Stimulated activated naive CD4-positive, alpha-beta T cell (primary cell): ENCODE measurements around the gene ERAP2.
A peak's percentile ranks its signal among the peaks of the same experiment; 100 is the strongest.
"Not testable (repeated sequence)": the region's sequence is repeated elsewhere in the genome, so short reads cannot be mapped to it uniquely, and the experiment has no call there.

Experiments used
- DNase-seq, 6 experiments: peaks; one replicate each; lab custom pipeline; 2025; lab: John Stamatoyannopoulos, UW

The ERAP2 gene, protein sequence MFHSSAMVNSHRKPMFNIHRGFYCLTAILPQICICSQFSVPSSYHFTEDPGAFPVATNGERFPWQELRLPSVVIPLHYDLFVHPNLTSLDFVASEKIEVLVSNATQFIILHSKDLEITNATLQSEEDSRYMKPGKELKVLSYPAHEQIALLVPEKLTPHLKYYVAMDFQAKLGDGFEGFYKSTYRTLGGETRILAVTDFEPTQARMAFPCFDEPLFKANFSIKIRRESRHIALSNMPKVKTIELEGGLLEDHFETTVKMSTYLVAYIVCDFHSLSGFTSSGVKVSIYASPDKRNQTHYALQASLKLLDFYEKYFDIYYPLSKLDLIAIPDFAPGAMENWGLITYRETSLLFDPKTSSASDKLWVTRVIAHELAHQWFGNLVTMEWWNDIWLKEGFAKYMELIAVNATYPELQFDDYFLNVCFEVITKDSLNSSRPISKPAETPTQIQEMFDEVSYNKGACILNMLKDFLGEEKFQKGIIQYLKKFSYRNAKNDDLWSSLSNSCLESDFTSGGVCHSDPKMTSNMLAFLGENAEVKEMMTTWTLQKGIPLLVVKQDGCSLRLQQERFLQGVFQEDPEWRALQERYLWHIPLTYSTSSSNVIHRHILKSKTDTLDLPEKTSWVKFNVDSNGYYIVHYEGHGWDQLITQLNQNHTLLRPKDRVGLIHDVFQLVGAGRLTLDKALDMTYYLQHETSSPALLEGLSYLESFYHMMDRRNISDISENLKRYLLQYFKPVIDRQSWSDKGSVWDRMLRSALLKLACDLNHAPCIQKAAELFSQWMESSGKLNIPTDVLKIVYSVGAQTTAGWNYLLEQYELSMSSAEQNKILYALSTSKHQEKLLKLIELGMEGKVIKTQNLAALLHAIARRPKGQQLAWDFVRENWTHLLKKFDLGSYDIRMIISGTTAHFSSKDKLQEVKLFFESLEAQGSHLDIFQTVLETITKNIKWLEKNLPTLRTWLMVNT

DNA sequence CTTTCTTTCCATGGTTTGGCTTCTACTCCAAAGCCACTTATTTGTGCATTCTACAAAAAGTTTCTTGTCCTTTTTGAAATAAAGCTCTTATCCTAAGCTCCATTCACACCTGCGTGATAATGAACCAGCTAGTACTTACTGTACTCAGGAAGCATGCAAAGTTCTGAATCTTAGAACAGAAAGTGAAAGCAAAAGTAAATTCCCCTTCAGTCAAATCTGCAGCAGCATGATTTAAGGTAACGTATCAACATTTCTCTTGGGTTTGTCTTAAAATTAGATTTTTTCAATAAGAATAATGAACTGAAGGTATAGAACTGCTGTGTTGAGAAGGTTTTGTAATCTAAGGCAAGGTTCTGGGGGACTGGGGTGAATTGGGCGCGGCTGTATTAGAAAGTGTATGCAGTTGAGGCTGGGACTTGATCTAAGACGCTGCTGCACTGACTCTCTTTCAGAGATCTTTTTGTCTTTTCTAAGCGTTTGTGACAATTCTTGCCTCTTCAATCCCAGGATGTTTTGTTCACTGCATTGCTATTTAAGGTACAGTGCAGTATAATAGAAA is at the start of gene ERAP2:
TSS of gene ERAP2 (plus strand) at position 209 of the 559 bp plus-strand sequence. CDS start 3,186 bp downstream, outside the sequence.
- DNase-seq, result peak in 3 of 6 experiments; percentile 56 to 75 (median 70)

DNA sequence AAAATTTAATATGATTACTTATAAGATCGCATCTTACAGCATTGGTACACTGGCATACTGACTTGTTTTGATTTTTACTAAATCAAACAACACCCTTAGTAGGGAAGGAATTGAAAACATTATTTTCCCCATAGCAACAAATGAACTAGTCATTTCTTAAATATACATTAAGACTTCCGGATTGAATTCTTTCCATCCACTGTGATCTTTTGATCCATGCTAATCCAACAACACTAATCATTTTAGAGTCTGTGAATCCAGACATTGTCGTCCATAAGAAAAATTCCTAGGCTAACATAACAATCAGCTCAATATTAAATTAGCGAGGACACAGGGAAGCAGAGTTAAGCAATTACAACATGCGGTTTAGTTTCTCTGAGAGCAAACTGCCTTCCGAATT is 47.0 kb upstream of the ERAP2 start:
- DNase-seq, result no peak

DNA sequence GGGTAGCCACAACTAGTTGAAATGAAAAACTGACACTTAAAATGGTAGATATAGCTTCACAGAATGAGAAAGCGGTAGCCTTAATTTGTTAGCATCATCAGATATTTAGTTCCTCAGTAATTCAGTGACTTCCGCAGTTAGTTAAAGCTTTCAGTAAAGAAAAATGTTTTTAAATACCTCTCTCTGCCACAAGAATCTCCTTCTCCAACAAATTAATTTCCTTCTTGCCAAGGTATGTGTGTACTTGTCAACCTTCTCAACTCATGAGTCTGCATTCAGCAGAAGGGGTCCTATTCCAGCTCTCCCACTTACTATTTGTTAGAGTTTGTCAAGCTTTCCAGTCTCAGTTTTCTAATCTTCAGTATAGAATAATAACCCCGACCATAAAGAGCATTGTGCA is 42.3 kb upstream of the ERAP2 start:
- DNase-seq, result no peak

DNA sequence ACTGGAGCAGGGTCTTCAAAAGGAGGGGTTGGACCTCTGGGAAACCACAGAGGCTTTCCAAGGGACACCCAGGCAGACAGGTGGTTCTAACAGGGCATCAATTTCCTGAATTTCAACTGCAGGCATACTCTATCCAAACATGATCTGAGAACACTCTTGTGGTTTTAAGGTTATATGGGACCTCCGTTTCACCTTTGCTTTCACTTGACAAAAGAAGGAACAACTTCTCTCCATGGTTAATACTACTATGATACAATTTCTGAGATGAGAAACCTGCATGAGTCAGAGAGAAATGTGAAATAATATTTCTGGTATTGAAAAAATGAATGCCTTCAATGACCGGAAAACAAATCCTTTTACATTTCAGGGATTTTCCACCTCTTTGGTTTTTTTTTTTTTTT is 40.5 kb upstream of the ERAP2 start:
- no peak for DNase-seq

DNA sequence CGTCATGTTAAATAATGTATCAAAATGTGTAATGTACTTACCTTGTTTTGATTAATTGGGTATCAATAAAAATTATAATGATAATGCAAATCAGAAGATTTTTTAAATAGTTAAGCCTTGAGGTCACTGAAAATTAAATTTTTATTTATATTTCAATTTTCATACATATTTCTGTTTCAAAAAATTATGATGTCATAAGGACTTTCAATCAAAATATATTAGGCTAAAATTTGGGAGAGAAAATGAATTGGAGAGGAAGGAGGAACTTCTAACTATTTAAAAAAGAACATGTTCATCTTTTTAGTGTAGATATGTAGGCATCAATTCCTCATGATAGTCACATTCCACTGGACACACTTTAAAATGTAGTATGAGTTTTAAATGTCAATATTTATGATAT is 39.5 kb upstream of the ERAP2 start:
- no peak for DNase-seq

DNA sequence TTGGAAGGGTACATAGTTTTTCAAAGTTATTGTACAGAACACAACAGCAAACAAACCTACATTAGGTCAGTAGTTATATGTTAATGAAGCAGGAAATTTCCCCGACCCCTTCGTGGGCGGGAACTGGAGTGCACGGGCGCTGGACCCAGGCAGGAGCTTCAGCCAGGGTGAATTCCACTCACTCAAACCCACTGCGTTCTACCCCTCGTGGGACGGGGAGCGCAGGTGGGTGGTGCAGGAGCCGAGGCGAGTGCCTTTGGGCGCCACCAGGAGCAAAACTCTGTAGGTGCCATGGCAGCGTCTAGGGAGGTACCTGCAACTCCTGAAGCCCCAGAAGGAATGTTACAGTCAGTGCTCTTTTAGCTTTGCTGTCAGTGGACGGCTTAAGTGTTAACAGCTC is 39.0 kb upstream of the ERAP2 start:
- DNase-seq, result no peak

DNA sequence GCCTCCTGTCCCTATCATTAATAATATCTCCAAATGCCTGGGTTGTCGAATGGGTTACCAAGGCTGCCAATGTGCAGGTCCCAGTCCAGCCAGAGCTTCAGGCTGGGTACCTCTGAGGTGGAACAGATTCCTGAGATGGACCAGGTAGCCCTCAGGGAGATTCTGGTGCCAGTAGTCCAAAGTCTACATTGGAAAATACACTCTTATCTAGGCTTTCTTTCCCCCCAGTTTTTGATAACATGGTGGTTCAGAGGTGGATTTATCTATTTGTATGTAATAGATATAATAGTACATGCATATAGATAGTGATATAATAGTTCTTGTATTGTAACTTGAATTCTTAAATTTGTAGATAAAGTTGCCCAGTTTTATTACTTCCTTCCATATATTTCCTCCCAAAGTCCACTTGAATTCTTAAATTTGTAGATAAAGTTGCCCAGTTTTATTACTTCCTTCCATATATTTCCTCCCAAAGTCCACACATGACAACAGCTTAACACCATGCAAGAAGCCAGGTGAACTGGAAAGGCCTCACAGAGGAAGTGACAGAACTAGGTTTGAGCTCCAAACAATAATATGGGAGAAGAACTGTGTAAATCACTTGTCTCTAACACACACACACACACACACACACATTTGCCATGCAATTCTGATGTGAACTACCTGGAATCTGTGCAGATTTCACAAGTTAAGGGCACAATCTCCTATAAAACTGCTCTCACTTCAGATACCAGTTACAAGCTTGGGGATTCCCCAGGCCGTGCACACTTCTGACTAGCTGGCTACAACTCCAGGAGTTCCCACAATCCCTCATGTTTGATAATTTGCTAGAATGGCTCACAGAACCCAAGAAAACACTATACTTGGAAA is 37.9 kb upstream of the ERAP2 start:
- DNase-seq, result no peak

DNA sequence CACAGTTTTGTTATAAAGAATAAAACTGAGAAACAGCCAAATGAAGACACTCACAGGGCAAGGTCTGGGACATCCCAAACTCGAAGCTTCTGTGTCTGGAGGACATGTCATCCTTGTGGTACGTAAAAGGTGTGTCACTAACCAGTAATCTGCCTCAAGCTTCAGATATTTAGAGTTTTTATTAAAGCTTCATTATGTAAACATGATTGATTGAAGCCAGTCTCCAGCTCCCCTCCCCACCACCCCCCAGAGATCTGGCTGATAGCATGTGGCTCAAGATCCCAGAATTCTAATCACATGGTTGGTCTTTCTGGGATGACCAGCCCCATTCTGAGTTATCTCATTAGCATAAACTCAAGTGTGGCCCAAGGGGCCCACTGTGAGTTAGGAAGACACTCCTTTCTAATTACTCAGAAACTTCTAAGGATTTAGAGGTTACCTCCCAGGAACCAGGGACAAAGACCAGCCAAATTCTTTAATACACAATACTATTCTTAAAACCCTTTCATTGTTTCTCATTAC is 37.2 kb upstream of the ERAP2 start:
- no peak for DNase-seq

DNA sequence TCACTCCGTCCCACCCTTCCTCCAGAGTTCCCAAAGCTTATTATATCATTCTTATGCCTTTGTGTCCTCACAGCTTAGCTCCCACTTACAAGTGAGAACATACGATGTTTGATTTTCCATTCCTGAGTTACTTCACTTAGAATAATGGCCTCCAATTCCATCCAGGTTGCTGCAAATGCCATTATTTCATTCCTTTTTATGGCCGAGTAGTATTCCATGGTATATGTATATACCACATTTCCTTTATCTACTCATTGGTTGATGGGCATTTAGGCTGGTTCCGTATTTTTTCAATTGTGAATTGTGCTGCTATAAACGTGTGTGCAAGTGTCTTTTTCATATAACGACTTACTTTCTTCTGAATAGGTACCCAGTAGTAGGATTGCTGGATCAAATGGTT is 34.4 kb upstream of the ERAP2 start:
- not testable (repeated sequence) for DNase-seq

DNA sequence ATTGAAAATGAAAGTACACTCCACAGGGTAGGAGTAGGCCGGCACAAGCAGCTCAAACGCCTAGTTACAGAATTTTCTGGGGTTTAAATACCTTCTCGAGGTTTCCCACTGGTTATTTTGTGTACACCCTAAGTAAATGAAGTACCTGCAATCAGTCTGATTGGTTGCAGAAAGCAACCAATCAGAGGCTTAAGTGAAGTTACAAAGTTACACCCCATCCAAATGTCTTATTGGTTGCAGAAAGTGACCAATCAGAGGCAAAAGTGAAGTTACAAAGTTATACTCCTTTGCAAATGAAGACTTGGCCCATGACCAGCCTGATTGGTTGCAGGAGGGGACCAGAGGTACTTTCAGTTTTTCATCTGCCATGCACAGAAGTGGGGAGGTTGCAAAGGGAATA is 33.2 kb upstream of the ERAP2 start:
- DNase-seq, result no peak

DNA sequence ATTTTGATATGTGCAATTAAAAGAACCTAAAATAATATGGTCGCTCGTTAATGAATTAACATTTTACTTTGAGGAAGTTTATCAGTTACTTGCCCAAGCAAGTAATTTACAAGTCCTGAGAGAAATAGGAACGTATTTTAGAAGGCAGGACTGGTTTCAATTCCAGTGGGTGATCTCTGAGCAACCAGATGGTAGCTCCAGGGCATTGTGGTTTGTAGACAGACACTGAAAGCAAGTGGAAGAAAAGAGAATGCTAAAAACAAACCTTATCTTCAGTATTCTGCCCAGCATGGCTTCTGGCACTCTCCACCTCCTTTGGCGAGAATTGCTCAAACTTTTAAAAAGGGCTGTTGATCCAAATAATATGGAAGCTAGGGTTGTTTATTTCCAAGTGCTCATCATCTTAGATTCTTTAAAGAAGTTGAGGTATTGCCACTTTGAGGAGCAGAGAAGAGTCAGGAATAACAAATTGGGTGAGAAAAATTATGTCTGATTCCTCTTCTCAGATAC is 31.8 kb upstream of the ERAP2 start:
- no peak for DNase-seq

DNA sequence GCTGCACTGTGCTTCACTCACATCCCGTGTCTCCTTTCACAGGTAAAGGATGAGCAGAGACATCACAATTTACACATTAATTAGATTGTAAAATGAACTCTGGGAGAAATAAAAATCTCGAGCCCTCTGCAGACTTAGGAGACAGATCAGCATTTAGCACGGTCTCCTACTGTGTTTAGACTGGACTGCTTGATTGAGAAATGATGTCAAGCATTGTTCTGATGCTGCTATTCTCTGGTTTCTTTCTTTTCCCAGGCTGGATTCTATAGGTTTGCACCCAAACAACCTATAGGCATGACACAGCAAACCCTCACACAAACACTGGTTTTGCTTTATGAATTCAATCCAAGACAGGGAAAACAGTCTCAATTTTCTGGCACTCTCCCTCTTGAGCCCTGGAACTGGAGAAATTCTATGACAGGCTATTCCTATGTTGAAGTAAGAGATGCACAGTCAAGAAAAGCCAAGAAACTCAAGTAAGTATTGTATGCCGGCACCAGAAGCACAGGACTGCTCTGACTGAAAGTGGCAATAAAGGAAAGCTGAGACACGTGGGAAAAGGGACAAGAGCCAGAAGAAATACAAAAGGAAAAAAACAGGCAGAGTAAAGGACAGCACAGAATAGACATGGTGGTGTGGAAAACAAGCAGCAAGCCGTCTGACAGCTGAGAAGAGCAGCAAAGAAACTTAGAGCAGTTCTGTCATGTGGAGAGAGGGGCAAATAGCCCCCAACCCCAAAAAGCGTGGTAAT is 24.8 kb upstream of the ERAP2 start:
- no peak for DNase-seq

DNA sequence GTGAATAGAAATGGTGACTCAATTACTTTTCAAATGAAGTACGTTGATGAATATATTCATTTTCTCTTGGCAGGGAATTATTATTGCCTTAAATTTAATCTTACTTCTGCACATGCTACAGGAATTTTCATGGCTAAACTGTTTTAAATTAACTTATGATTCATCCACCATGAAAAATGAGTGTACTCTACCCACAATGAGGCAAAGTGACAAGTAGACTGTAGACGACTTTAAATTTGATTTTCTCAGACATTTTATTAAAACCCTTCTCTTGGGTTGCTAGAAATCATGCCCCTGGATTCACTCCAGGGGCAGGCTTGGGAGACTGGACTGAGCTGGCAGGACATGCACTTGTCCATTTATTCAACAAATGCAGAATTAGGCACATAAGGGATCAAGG is 23.5 kb upstream of the ERAP2 start:
- no peak for DNase-seq

DNA sequence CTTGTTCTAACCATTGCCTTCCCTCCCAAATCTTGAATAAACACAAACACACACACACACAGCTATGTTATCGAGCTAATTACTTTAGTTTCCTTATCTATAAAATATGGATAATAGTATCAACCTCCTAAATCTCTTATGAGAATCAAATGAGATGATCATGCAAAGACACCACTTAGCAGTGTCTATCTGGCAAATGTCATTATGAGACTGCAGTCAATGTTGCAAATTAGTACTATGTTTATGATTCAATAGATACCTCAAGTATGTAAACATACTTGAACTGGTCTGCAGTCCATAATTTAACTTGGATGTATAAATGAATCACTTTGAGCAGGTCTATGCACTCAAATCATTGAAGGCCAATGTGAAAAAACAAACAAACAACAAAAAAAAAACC is 22.2 kb upstream of the ERAP2 start:
- DNase-seq, result no peak

DNA sequence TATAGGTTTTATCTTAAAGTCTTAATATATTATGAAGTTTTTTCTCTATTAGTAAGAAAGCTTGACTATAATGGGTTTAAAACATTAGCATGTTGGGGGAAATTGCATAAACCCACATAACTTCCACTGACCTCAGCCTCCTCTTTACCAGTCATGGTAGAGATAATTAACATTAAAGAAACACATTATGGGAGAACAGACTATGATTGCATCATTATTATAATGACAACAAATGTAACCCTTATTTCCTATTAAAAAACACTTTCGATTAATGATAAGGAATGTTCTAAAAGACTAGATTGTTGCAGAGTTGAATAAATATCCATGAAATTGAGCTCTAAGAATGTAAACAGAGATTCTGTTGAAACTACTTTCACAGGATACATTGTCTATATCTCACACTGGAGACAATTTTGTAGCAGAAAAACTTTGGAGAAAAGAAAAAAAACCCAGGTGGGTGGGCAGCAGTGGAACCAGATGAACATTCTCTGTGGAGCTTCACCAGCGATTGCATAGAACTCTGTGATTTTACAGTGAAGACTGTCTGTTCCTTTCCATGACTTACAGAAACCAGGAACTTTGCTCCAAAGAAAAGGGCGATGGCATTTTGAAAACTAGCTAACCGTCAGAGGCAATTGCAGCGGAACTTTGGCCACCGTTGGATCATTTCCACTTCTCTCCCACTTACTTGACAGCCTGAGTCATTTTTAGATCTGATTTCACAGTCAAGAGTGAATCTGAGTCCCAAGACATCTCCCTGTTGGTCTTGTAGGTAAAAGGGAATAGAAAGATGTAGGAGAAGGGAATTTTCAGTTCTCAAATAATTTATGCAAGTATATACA is 21.0 kb upstream of the ERAP2 start:
- DNase-seq, result no peak

DNA sequence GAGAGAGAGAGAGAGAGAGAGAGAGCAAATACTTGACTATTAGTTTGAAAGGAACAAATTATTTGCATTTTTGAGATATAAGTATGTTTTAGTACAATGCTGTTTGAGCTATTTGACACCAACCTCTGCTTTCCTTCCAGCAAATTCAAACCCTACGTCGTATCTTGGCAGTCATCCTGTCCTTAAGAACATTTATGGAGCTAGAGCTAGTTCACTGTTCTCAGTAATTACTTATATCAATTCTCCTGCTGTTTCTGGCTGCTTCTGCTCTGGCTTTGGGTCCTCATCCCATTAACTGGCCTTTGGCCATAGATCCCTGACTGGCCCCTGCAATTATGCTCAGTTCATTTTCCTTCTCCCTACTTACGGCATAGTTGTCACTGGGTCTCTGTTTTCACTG is 19.9 kb upstream of the ERAP2 start:
- no peak for DNase-seq

DNA sequence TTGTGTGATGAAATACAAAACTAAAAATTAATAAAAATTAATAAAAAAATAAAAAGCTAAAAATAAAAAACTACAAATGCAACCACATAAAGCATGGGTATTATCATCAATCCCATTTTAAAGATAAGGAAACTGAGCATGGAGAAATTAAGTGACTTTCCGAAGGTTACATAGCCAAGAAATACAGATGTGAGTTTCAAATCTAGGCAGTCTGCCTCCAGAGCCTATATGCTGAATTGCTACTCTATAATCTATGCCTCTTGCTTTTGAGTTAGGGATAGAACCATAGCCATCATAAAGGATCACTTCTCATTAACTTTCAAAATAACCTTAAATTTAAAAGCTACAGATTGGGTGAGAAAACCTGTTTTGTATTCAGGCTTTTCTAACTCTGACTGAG is 18.8 kb upstream of the ERAP2 start:
- no peak for DNase-seq

DNA sequence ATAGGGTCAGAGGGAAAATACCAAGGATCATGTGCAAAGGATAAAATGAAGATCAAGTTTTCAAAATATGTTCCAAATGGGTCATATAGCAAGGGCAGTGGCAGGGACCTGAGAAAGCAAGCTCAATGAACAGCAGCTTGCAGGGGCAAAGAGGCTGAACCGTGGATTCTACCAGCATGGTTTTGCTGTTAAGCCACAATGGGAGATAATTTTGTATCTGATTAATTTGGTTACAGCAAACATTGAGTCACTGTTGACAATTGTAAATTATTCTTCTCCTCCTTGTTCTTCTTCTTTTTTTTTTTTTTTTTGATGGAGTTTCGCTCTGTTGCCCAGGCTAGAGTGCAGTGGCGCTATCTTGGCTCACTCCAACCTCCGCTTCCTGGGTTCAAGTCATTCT is 18.4 kb upstream of the ERAP2 start:
- no peak for DNase-seq

DNA sequence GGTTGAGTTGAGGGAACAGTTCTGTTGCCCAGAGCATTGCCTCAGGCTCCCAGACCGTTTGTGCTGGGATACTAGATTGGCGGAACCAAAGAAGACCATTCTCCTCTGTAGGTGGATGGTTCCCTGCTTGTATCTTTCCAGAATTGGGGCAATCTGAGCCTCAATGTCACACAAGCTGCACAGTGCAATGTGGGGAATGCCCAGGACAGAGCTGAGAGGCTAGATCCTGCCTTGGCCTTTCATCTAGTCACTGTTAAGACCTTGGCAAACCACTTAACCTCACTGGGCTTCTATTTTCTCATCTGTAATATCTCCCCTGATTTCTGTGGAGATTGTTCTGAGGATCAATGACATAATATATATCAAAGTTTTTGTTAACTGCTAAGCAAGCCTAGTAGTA is 16.9 kb upstream of the ERAP2 start:
- DNase-seq, result no peak

DNA sequence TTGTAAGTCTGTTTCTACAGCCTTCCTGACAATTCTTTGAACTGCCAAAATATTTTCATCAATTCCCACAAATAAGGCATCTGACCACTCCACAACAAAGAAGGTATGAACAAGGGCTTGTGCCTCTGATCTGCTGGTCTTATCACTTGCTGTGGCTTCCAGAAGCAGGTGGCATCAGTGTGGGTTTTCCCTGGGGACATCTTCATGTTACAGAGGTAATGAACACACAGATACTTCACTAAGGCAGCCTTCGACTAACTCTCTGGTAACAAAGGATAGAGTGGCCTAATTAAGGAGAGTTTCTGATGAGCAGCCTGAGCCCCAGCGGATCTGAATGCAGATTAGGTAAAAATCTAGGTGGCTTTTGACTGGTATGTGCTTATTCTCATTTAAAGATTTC is 15.2 kb upstream of the ERAP2 start:
- no peak for DNase-seq
